Measurements from ENCODE around the gene COMMD4.

Gene COMMD4

DNA sequence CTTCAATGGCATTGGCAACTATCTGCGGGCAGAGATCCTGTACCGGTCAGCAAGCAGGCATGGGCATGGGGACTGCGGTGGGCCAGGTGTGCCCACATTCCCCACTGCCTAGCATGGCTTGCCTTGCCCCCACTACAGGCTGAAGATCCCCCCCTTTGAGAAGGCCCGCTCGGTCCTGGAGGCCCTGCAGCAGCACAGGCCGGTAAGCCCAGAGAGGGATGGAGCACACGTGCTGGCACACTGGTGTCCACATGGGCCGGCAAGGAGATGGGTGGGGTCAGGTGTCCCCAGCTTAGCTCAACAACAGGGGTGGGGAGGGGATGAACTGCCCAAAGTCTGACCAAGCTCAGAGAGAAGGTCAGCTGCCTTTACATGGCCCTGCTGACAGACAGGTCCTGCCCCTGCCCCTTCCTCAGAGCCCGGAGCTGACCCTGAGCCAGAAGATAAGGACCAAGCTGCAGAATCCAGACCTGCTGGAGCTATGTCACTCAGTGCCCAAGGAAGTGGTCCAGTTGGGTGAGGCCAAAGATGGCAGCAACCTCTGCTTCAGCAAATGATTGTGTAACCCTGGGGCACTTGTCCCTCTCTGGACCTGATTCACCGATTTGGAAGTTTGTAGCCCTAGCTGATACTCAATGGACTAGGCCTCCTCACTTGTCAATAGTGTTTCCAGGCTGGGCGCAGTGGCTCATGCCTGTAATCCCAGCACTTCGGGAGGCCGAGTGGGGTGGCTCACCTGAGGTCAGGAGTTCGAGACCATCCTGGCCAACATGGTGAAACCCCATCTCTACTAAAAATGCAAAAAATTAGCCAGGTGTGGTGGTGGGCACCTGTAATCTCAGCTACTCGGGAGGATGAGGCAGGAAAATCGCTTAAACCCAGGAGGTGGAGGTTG, 16.6 kb downstream of the COMMD4 start:
- peak overlapping the region; percentile 16; the same call in 1 of the 2 replicates for H3K27ac ChIP-seq
- no peak for DNase-seq (ENCODE audit: low spot score)
- POLR2A ChIA-PET (ENCODE audit: low non-redundant PET) = interaction anchor here (0.5 kb wide), 1 partner anchor 23 kb away, joined by 3 read pairs; no protein-coding TSS in a partner anchor
- CTCF ChIA-PET = interaction anchor here (0.6 to 2.7 kb wide), 2 partner anchors 15 to 209 kb away, joined by 5 to 12 read pairs; no protein-coding TSS in a partner anchor
- TF ChIP-seq, protein P1, sequence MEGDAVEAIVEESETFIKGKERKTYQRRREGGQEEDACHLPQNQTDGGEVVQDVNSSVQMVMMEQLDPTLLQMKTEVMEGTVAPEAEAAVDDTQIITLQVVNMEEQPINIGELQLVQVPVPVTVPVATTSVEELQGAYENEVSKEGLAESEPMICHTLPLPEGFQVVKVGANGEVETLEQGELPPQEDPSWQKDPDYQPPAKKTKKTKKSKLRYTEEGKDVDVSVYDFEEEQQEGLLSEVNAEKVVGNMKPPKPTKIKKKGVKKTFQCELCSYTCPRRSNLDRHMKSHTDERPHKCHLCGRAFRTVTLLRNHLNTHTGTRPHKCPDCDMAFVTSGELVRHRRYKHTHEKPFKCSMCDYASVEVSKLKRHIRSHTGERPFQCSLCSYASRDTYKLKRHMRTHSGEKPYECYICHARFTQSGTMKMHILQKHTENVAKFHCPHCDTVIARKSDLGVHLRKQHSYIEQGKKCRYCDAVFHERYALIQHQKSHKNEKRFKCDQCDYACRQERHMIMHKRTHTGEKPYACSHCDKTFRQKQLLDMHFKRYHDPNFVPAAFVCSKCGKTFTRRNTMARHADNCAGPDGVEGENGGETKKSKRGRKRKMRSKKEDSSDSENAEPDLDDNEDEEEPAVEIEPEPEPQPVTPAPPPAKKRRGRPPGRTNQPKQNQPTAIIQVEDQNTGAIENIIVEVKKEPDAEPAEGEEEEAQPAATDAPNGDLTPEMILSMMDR (conservative IDR thresholded peaks at IDR 0.05; ENCODE audit: low read depth) = no peak

DNA sequence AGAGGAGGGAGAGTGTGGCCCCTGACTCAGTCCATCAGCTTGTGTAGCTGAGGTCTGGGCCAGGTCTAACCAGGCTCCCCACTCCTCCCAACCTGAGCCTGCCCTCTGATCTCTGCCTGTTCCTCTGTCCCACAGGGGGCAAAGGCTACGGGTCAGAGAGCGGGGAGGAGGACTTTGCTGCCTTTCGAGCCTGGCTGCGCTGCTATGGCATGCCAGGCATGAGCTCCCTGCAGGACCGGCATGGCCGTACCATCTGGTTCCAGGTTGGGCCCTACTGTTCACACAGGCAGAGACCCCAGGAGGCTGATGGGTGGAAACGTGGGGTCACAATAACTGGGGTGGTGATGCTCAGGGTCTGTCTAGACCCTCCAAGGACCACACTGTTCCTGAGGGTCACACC, 17.7 kb downstream of the COMMD4 start:
- TF ChIP-seq, protein P1 (conservative IDR thresholded peaks at IDR 0.05; ENCODE audit: low read depth) = no peak
- ChIA-PET POLR2A (ENCODE audit: low non-redundant PET) (no interaction called here), CTCF (interaction anchor here (0.6 to 2.7 kb wide), 2 partner anchors 14 to 287 kb away, joined by 3 to 12 read pairs; partner anchors contain the start of gene IMP3)

DNA sequence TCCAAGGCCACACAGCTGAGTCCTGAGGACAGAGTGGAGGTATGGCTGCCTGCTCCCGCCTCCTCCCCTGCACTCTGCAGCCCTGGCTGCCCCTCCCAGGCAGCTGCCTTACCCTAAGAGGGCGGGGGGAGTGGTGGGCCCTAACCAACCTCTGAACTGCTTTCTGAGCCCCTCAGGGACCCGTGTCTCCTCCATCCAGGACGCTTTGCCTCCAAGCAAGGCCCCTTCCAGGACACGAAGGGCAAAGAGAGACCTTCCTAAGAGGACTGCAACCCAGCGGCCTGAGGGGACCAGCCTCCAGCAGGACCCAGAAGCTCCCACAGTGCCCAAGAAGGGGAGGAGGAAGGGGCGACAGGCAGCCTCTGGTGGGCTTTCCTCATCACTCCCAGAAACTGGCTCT, 18.6 kb downstream of the COMMD4 start:
- H3K27ac ChIP-seq = peak overlapping the region; percentile 28
- TF ChIP-seq, protein P1 (conservative IDR thresholded peaks at IDR 0.05; ENCODE audit: low read depth) = no peak
- POLR2A ChIA-PET (ENCODE audit: low non-redundant PET) = no interaction called here
- CTCF ChIA-PET = interaction anchor here (2.7 kb wide), 1 partner anchor 13 kb away, joined by 12 read pairs; no protein-coding TSS in a partner anchor
- DNase-seq (ENCODE audit: low spot score) = no peak

More for the DNA sequence above, 17.7 kb downstream of the COMMD4 start:
- peak overlapping the region; percentile 28 for H3K27ac ChIP-seq
- DNase-seq (ENCODE audit: low spot score) = no peak

DNA sequence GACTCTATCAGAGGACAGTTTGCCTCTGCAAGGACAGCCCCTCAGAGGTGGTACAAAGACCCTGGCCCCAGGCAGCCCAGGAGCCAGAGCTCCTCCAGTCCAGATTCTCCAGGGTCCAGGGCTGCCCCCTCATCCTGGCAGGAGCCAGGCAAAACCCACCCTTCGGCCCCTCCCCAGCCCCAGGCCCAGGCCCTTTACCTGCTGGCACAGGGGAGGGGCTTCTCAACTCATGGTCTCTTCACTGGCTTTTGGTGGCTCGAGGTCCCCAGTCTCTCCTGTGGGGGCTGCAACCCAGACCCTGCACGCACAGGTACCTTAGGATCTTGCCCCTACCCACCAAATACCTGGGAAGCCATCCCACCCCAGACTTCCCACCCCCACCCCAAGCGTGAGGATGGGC, 19.5 kb downstream of the COMMD4 start:
- TF ChIP-seq, protein P1 (conservative IDR thresholded peaks at IDR 0.05; ENCODE audit: low read depth) = no peak
- H3K27ac ChIP-seq = peak overlapping the region; percentile 28
- DNase-seq (ENCODE audit: low spot score) = no peak
- ChIA-PET POLR2A (ENCODE audit: low non-redundant PET) (no interaction called here), CTCF (interaction anchor here (0.6 to 2.7 kb wide), 2 partner anchors 12 kb away, joined by 3 to 12 read pairs; no protein-coding TSS in a partner anchor)

DNA sequence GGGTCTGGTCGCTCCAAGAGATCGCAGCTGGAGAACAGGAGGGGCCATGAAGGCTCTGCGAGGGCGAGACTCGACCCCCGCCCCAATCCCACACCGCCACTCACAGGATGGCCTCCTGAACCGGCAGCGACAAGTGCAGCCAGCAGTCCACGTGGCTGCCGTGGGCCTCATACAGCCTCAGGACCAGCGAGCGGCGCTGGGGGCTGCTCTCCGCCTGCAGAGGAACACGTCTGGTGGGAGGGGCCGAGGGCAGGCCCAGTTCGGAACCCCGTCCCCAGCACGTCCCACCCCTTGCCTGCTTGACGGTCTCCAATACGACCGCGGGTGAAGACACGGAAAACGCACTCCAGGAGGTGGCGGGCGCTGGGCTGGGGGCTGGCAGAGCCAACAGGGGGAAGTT, 20.1 kb downstream of the COMMD4 start:
- H3K27ac ChIP-seq = peak overlapping the region; percentile 28; the same call in 1 of the 2 replicates
- ChIA-PET CTCF (interaction anchor here (1.0 kb wide), 1 partner anchor 11 kb away, joined by 4 read pairs; no protein-coding TSS in a partner anchor), POLR2A (ENCODE audit: low non-redundant PET) (no interaction called here)
- TF ChIP-seq, protein P1 (conservative IDR thresholded peaks at IDR 0.05; ENCODE audit: low read depth) = no peak
- DNase-seq (ENCODE audit: low spot score) = no peak

DNA sequence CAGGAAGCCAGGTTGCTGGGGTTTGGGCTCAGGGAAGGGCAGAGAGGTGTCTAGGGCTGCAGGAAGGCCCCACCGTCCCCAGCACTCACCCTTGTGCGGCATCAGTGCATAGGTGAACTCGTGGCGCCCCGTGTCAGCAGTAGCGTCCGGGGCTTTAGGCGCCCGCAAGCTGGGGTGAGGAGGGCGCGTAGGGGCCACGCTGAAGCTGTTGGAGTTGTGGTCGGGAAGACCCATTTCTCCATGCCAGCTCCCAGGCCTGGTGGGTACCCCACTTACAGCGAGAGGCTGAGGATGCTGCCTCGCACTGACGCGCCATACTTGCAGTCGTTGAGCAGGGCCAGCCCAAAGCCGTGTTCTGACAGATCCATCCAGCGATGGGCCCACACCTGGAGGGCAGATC, 20.7 kb downstream of the COMMD4 start:
- no peak overlapping the region for H3K27ac ChIP-seq
- DNase-seq (ENCODE audit: low spot score) = no peak
- ChIA-PET CTCF (interaction anchor here (1.0 kb wide), 1 partner anchor 11 kb away, joined by 4 read pairs; no protein-coding TSS in a partner anchor), POLR2A (ENCODE audit: low non-redundant PET) (no interaction called here)
- TF ChIP-seq, protein P1 (conservative IDR thresholded peaks at IDR 0.05; ENCODE audit: low read depth) = no peak

Measured in RWPE1 (cell line).